Karpas-422 (cell line): ENCODE measurements around the gene SLC36A3. TPM values are rescaled to one million over a fixed set of nuclear protein-coding genes. Genes with fewer than 3 reads are reported as not detected.
"Not testable (repeated sequence)": the region's sequence is repeated elsewhere in the genome, so short reads cannot be mapped to it uniquely, and the experiment has no call there.

ENCODE experiments used
- DNase-seq: peaks from one replicate; pipeline ENCODE4 v3.0.0-alpha.2; 2015
- H2AFZ ChIP-seq: fragments of 200-600 bp; sonication (generic); 2 replicates; pipeline ENCODE4 v1.6.1; 2014; ENCODE audit warnings: antibody characterized with exemption, low read length, mixed read lengths
- H3K27ac ChIP-seq: fragments of 200-600 bp; sonication (generic); 2 replicates; pipeline ENCODE4 v1.5.1; 2014; ENCODE audit warnings: mild to moderate bottlenecking, low read length, moderate library complexity
- H3K27me3 ChIP-seq: fragments of 200-600 bp; sonication (generic); 2 replicates; pipeline ENCODE4 v1.6.1; 2014; ENCODE audit warnings: low read length, mixed read lengths
- H3K36me3 ChIP-seq: fragments of 200-600 bp; sonication (generic); 2 replicates; pipeline ENCODE4 v1.6.1; 2014; ENCODE audit warnings: low read length, mixed read lengths; ENCODE audit not compliant: insufficient read depth
- H3K4me1 ChIP-seq: fragments of 200-600 bp; sonication (generic); 2 replicates; pipeline ENCODE4 v1.6.1; 2014; ENCODE audit warnings: mild to moderate bottlenecking, low read length, mixed read lengths
- H3K4me2 ChIP-seq: fragments of 200-600 bp; sonication (generic); 2 replicates; pipeline ENCODE4 v1.6.1; 2014; ENCODE audit warnings: low read length, low read depth, mild to moderate bottlenecking; ENCODE audit not compliant: poor library complexity, severe bottlenecking
- H3K4me3 ChIP-seq: fragments of 200-600 bp; sonication (generic); 2 replicates; pipeline ENCODE4 v1.5.1; 2014; ENCODE audit warnings: mild to moderate bottlenecking, antibody characterized with exemption, low read length, mixed read lengths
- H3K79me2 ChIP-seq: fragments of 200-600 bp; sonication (generic); 2 replicates; pipeline ENCODE4 v1.6.1; 2014; ENCODE audit warnings: mild to moderate bottlenecking, low read length, mixed read lengths
- H3K9ac ChIP-seq: fragments of 200-600 bp; sonication (generic); 2 replicates; pipeline ENCODE4 v1.6.0; 2014; ENCODE audit warnings: low read length
- H3K9me2 ChIP-seq: fragments of 200-600 bp; sonication (generic), shearing (Covaris generic); replicated peaks from 2 replicates; pipeline ENCODE4 v1.6.0; 2014; ENCODE audit warnings: mild to moderate bottlenecking, low read length, moderate library complexity; ENCODE audit not compliant: insufficient read depth
- H3K9me3 ChIP-seq: fragments of 300-700, 200-600 bp; sonication (generic); 2 replicates; pipeline ENCODE4 v1.6.1; 2014; ENCODE audit warnings: low read length, mixed read lengths
- H4K20me1 ChIP-seq: fragments of 200-600 bp; sonication (generic); 2 replicates; pipeline ENCODE4 v1.6.1; 2014; ENCODE audit warnings: mild to moderate bottlenecking, antibody characterized with exemption, low read length, low read depth; ENCODE audit not compliant: insufficient read depth
- total RNA-seq: library from RNA; depleted of rRNA; stranded (reverse); fragments of >200 nt; shearing (Covaris generic); gene quantifications from 2 replicates; pipeline ENCODE4 v1.2.3, GENCODE V29; 2014; ENCODE audit warnings: low replicate concordance

The SLC36A3 gene
- total RNA-seq, 1 experiment from 2014 or later, result not detected

DNA sequence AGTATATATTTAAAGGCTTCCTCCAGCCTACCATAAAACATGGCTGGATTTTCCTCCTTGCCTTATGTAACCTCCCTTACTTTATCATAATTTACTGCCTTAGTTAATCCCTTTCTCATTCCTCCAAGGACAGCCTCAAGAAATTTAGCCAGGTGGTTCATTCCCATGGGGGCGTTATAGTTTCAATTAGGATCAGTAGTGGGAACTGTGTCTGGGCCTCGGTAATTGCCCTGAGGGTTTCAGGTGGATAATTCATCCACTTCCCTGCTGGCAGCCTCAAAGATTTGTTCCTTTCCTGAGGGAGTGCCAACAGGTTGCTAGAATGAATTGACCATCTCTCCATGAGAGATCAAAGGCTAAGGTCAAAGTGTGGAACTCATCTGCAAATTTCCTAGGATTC lies 54.9 kb downstream of the SLC36A3 start:
- no peaks in the 10 kb centered on the region for H3K36me3 ChIP-seq
- H3K9me2 ChIP-seq, result no peaks in the 10 kb centered on the region
- DNase-seq, result no peak
- no peaks in the 10 kb centered on the region for H3K27me3 ChIP-seq
- H3K4me1 ChIP-seq, result peaks cover 26% of the 10 kb centered on the region
- no peak overlapping the region for H3K9ac ChIP-seq
- no peaks in the 10 kb centered on the region for H3K9me3 ChIP-seq
- H4K20me1 ChIP-seq, result peaks cover 6% of the 10 kb centered on the region; the same call in 1 of the 2 replicates
- no peak overlapping the region for H3K27ac ChIP-seq
- H3K4me2 ChIP-seq, result no peak overlapping the region
- H3K79me2 ChIP-seq, result peaks cover 6% of the 10 kb centered on the region
- no peak overlapping the region for H3K4me3 ChIP-seq
- no peak overlapping the region for H2AFZ ChIP-seq

DNA sequence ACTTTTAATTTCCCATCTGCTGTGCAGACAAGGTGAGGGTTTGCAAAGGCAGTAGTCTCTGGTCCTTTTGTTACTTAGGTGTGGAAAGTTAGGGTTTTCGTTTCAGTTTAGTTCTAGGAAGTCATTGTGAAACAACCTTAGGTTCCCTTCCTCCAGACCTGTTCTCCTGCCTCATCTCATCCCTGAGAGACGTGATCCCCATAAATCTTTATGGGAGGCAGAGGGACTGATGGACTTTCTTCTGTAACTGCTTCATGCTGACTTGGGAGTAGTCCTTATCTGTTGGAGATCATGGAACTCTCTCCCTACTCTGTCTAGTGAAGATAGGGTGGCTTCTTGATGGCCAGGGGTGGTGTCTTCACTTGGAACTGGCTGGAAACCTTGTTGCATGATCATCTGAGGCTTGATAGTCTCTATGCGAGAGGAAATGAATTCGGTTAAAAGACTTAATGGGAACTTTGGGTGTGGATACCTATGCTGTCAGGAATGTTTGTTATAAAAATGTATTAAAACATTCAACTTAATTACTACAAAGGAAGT lies 57.8 kb downstream of the SLC36A3 start:
- H2AFZ ChIP-seq, result no peak overlapping the region
- H3K9ac ChIP-seq, result no peak overlapping the region
- no peaks in the 10 kb centered on the region for H3K36me3 ChIP-seq
- H3K27ac ChIP-seq, result no peak overlapping the region
- no peaks in the 10 kb centered on the region for H3K27me3 ChIP-seq
- no peaks in the 10 kb centered on the region for H3K79me2 ChIP-seq
- no peaks in the 10 kb centered on the region for H3K9me3 ChIP-seq
- peaks cover 37% of the 10 kb centered on the region for H3K4me1 ChIP-seq
- no peaks in the 10 kb centered on the region for H4K20me1 ChIP-seq
- H3K4me2 ChIP-seq, result no peak overlapping the region
- H3K4me3 ChIP-seq, result no peak overlapping the region
- H3K9me2 ChIP-seq, result no peaks in the 10 kb centered on the region
- DNase-seq, result no peak

GRCh38 chr5:151244206-151244605 lies 59.4 kb downstream of the SLC36A3 start:
- peaks cover 51% of the 10 kb centered on the region for H3K4me1 ChIP-seq
- H2AFZ ChIP-seq, result no peak overlapping the region
- H3K79me2 ChIP-seq, result no peaks in the 10 kb centered on the region
- no peak overlapping the region for H3K27ac ChIP-seq
- no peaks in the 10 kb centered on the region for H3K36me3 ChIP-seq
- H3K9me3 ChIP-seq, result no peaks in the 10 kb centered on the region
- no peaks in the 10 kb centered on the region for H4K20me1 ChIP-seq
- no peak for DNase-seq
- no peaks in the 10 kb centered on the region for H3K9me2 ChIP-seq
- no peak overlapping the region for H3K4me2 ChIP-seq
- H3K4me3 ChIP-seq, result no peak overlapping the region
- no peaks in the 10 kb centered on the region for H3K27me3 ChIP-seq
- H3K9ac ChIP-seq, result no peak overlapping the region

DNA sequence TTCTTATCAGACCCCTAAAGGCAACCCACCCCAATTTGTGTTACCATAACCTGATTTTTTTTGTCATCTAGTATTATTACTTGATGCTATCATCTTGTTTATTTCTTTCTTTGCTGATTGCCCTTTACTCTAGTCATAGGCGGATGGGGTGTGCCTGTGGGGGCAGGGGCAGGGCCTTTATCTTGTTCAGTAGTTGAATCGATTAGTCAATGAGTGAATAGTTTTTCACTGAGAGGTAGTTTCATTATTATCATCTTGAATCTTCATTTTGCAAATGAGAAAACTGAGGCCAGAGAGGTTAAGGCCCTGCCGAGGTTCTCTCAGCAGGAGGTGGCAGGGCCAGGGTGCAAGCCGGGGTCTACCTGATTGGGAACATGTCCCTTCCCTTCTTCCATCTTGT lies 60.0 kb downstream of the SLC36A3 start:
- Histone ChIP-seq H3K79me2 (no peaks in the 10 kb centered on the region), H3K9me2 (no peaks in the 10 kb centered on the region), H3K9ac (no peak overlapping the region), H3K36me3 (no peaks in the 10 kb centered on the region), H3K4me3 (no peak overlapping the region), H3K4me2 (peak overlapping the region; percentile 76), H3K9me3 (no peaks in the 10 kb centered on the region), H3K27me3 (no peaks in the 10 kb centered on the region), H3K27ac (no peak overlapping the region), H2AFZ (no peak overlapping the region), H4K20me1 (no peaks in the 10 kb centered on the region), H3K4me1 (peaks cover 58% of the 10 kb centered on the region)
- DNase-seq, result no peak

DNA sequence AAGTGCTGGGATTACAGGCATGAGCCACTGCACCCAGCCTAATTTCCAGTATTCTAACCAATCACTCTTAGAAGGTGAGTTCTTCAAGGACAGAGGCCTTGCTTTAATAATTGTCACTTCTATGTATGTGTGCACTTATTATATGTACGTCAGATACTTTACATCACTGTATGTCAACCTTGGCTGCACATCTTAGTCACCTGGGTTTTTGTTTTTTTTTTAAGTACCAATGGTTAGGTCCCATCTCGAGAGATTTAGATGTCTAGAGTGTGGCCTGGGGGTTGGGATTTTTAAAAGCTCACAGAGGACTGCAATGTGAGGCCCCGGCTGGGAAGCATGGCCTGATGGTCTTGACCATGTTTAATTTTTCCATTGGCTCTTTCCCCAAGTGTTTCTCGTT lies 60.4 kb downstream of the SLC36A3 start:
- no peaks in the 10 kb centered on the region for H3K9me2 ChIP-seq
- no peaks in the 10 kb centered on the region for H3K9me3 ChIP-seq
- H3K9ac ChIP-seq, result no peak overlapping the region
- no peaks in the 10 kb centered on the region for H3K79me2 ChIP-seq
- H4K20me1 ChIP-seq, result no peaks in the 10 kb centered on the region
- H3K36me3 ChIP-seq, result no peaks in the 10 kb centered on the region
- H3K27me3 ChIP-seq, result no peaks in the 10 kb centered on the region
- H3K27ac ChIP-seq, result peak overlapping the region; percentile 98; the same call in 1 of the 2 replicates
- peaks cover 62% of the 10 kb centered on the region for H3K4me1 ChIP-seq
- no peak overlapping the region for H3K4me3 ChIP-seq
- H3K4me2 ChIP-seq, result peak overlapping the region; percentile 76
- no peak overlapping the region for H2AFZ ChIP-seq
- peak; percentile 80 for DNase-seq

GRCh38 chr5:151240924-151241635 lies 62.5 kb downstream of the SLC36A3 start:
- peak overlapping the region; percentile 98 for H3K27ac ChIP-seq
- peak overlapping the region; percentile 72 for H3K9ac ChIP-seq
- no peaks in the 10 kb centered on the region for H3K9me2 ChIP-seq
- peak overlapping the region; percentile 76 for H3K4me2 ChIP-seq
- H4K20me1 ChIP-seq, result no peaks in the 10 kb centered on the region
- no peaks in the 10 kb centered on the region for H3K9me3 ChIP-seq
- H2AFZ ChIP-seq, result no peak overlapping the region
- no peaks in the 10 kb centered on the region for H3K36me3 ChIP-seq
- peaks cover 77% of the 10 kb centered on the region for H3K4me1 ChIP-seq
- H3K4me3 ChIP-seq, result peak overlapping the region; percentile 58
- H3K79me2 ChIP-seq, result no peaks in the 10 kb centered on the region
- H3K27me3 ChIP-seq, result no peaks in the 10 kb centered on the region
- DNase-seq, result peak; percentile 95

DNA sequence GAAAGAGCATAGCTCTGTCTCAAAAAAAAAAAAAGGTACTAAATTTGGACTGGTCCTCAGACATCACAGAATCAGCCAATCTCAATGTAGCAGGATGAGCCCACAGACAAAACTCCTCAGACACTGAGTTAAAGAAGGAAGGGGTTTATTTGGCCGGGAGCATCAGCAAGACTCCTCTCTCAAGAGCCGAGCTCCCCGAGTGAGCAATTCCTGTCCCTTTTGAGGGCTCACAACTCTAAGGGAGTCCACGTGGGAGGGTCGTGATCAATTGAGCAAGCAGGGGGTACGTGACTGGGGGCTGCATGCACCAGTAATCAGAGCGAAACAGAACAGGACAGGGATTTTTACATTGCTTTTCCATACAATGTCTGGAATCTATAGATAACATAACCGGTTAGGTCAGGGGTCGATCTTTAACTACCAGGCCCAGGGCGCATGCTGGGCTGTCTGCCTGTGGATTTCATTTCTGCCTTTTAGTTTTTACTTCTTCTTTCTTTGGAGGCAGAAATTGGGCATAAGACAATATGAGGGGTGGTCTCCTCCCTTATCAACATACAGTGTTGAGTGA lies 63.2 kb downstream of the SLC36A3 start:
- H3K9me3 ChIP-seq, H3K27me3 ChIP-seq, H3K36me3 ChIP-seq, H4K20me1 ChIP-seq, H3K9me2 ChIP-seq, H3K79me2 ChIP-seq, H2AFZ ChIP-seq: not testable (repeated sequence)
- Histone ChIP-seq H3K4me1 (peaks cover 80% of the 10 kb centered on the region), H3K4me3 (peak overlapping the region; percentile 49; the same call in 1 of the 2 replicates), H3K27ac (peak overlapping the region; percentile 98), H3K4me2 (peak overlapping the region; percentile 76), H3K9ac (peak overlapping the region; percentile 72)
- peak; percentile 66 for DNase-seq

GRCh38 chr5:151239237-151239861 lies 64.2 kb downstream of the SLC36A3 start:
- no peak overlapping the region for H2AFZ ChIP-seq
- peak overlapping the region; percentile 76 for H3K4me2 ChIP-seq
- peak; percentile 93 for DNase-seq
- no peaks in the 10 kb centered on the region for H3K79me2 ChIP-seq
- H3K4me1 ChIP-seq, result peaks cover 90% of the 10 kb centered on the region
- H3K36me3 ChIP-seq, result no peaks in the 10 kb centered on the region
- H3K9me2 ChIP-seq, result no peaks in the 10 kb centered on the region
- H3K4me3 ChIP-seq, result peak overlapping the region; percentile 49
- no peaks in the 10 kb centered on the region for H3K27me3 ChIP-seq
- H3K27ac ChIP-seq, result peak overlapping the region; percentile 98
- H4K20me1 ChIP-seq, result no peaks in the 10 kb centered on the region
- no peaks in the 10 kb centered on the region for H3K9me3 ChIP-seq
- peak overlapping the region; percentile 72 for H3K9ac ChIP-seq
